ENCODE results near the gene ETS1. TPM values are rescaled to one million over a fixed set of nuclear protein-coding genes. Genes with fewer than 3 reads are reported as not detected.

ETS1 gene
- polyA plus RNA-seq, 2 of the 4 experiments (the other 2 are of a cell fraction) = 14.5 to 18.8 TPM

DNA sequence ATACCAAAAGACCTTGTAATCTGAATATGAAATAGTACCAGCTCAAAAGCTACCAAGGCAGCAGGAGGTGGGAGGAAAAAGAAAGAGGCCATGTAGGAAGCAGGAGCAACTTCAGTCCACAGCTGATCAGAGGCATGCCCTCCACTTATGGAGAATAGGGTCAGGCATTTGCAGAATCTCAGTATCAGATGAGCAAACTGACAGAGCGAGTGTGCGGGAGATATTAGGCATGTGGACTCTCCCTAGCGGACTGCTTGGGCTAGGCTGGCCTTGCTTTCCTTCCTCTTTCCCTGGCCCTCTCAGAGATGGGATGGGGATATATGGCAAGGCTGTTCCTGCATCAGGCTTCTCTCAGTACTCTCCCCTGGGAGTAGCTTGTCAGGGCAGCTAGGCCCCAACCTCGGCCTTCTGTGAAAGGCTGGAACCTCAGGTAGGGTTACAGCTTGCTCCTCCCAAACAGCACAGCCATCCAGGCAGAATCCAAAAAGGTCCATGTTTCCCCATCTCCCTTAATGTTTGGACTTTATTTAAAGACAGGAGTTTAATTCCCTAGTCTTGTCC, 37.0 kb downstream of the ETS1 start:
- CTCF ChIA-PET = interaction anchor here (0.6 kb wide), 1 partner anchor 68 kb away, joined by 3 read pairs; no protein-coding TSS in a partner anchor
- no peak for FAIRE-seq

GRCh38 chr11:128549256-128549944, 38.0 kb downstream of the ETS1 start:
- ATAC-seq = no peak
- WGBS (ENCODE audit: missing lambda C conversion rate) = 94% methylated on average over 26 of the region's 37 CpGs

More for the DNA sequence above, 37.0 kb downstream of the ETS1 start:
- Histone ChIP-seq H3K27ac (no peak overlapping the region), H3K9me3 (no peaks in the 10 kb centered on the region), H3K4me3 (no peak overlapping the region), H3K4me2 (no peak overlapping the region), H3K4me1 (no peaks in the 10 kb centered on the region)
- DNase-seq (ENCODE audit: low read depth in 1 of 2, low spot score in 1 of 2) = no peak
- TF ChIP-seq CBX8 (IDR thresholded peaks at IDR 0.05) (no peak), ZC3H11A (IDR thresholded peaks at IDR 0.05) (no peak)
- ATAC-seq = no peak
- WGBS (ENCODE audit: missing lambda C conversion rate) = 90% methylated on average over 2 of the region's 4 CpGs
- POLR2A ChIA-PET = no interaction called here

DNA sequence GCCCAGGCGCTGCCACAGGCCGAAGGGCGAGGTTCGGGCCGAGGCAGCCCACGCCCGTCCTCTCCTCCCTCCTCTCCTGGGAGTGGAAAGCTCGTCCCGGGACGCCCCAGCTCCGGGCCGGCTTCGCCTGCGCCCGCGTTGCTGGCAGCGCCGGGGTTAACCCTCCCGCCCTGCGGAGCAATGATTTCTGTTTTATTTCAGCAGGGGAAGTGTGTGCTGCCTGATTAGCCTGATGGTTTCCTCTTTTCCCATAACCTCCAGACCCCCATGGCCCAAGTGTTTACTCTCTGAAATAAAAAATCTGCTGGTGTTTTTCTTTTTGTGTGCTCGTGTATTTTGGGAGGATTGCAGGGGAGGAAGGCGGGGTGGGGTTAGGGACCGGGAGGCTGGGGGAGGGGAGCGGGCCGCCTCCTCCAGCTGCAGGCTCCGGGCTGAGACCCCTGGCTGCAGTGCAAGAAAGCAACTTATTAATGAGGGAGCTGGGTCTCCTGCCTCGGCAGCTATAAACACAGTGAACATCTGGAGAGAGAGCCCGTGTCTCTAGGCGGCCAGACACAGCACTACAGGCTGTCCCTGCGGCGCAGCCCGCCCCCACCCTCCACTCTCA, 38.6 kb downstream of the ETS1 start:
- Histone ChIP-seq H3K4me3 (no peak overlapping the region), H3K27ac (no peak overlapping the region), H3K4me1 (no peaks in the 10 kb centered on the region), H3K9me3 (no peaks in the 10 kb centered on the region), H3K4me2 (no peak overlapping the region)
- WGBS (ENCODE audit: missing lambda C conversion rate) = 74% methylated on average over 17 of the region's 32 CpGs
- ATAC-seq (no peak), FAIRE-seq (no peak), DNase-seq (ENCODE audit: low read depth in 1 of 2, low spot score in 1 of 2) (no peak)
- ChIA-PET CTCF (interaction anchor here (0.6 kb wide), 1 partner anchor 157 kb away, joined by 3 read pairs; no protein-coding TSS in a partner anchor), POLR2A (no interaction called here)
- TF ChIP-seq JUN (IDR thresholded peaks at IDR 0.05) (no peak), SREBF2 (IDR thresholded peaks at IDR 0.05) (no peak), NPAS2 (CRISPR knock-in tag; IDR thresholded peaks at IDR 0.05; ENCODE audit: borderline replicate concordance) (no peak), MYC (IDR thresholded peaks at IDR 0.05; ENCODE audit: borderline replicate concordance, low read length) (no peak), ATOH8 (CRISPR knock-in tag; IDR thresholded peaks at IDR 0.05; ENCODE audit: low read depth) (no peak), ZC3H11A (IDR thresholded peaks at IDR 0.05) (no peak), BHLHE40 (IDR thresholded peaks at IDR 0.05; ENCODE audit: low read depth, low read length) (no peak)

More at GRCh38 chr11:128549256-128549944, 38.0 kb downstream of the ETS1 start:
- Histone ChIP-seq H3K9me3 (no peaks in the 10 kb centered on the region), H3K4me3 (no peak overlapping the region), H3K27ac (no peak overlapping the region), H3K4me2 (no peak overlapping the region), H3K4me1 (no peaks in the 10 kb centered on the region)
- ChIA-PET POLR2A (no interaction called here), CTCF (interaction anchor here (0.6 kb wide), 1 partner anchor 69 kb away, joined by 3 read pairs; no protein-coding TSS in a partner anchor)
- FAIRE-seq = no peak
- no peak for DNase-seq (ENCODE audit: low read depth in 1 of 2, low spot score in 1 of 2)
- TF ChIP-seq FOSL2 (IDR thresholded peaks at IDR 0.05) (no peak), FOSL2 (CRISPR knock-in tag; IDR thresholded peaks at IDR 0.05) (no peak), ATOH8 (CRISPR knock-in tag; IDR thresholded peaks at IDR 0.05; ENCODE audit: low read depth) (no peak), EHMT2 (IDR thresholded peaks at IDR 0.05; ENCODE audit: low read depth) (no peak), JUN (IDR thresholded peaks at IDR 0.05) (no peak), RCOR1 (IDR thresholded peaks at IDR 0.05; ENCODE audit: low read depth, low read length) (no peak), HOXB5 (CRISPR knock-in tag; IDR thresholded peaks at IDR 0.05) (no peak), HOXB13 (CRISPR knock-in tag; IDR thresholded peaks at IDR 0.05; ENCODE audit: low read depth) (no peak), BHLHE40 (IDR thresholded peaks at IDR 0.05; ENCODE audit: low read depth, low read length) (no peak), EHF (CRISPR knock-in tag; IDR thresholded peaks at IDR 0.05) (no peak), NFE2L2 (conservative IDR thresholded peaks at IDR 0.05; ENCODE audit: low read length) (no peak), ESRRA (IDR thresholded peaks at IDR 0.05; ENCODE audit: borderline replicate concordance, low read length) (no peak)

Measured in A549 (cell line).